NCI-H1048 (cell line): ENCODE results near the gene ENDOU.

ENCODE experiments used
- DNase-seq: peaks from one replicate; lab custom pipeline; 2025; lab: John Stamatoyannopoulos, UW

ENDOU gene, protein sequence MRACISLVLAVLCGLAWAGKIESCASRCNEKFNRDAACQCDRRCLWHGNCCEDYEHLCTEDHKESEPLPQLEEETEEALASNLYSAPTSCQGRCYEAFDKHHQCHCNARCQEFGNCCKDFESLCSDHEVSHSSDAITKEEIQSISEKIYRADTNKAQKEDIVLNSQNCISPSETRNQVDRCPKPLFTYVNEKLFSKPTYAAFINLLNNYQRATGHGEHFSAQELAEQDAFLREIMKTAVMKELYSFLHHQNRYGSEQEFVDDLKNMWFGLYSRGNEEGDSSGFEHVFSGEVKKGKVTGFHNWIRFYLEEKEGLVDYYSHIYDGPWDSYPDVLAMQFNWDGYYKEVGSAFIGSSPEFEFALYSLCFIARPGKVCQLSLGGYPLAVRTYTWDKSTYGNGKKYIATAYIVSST

DNA sequence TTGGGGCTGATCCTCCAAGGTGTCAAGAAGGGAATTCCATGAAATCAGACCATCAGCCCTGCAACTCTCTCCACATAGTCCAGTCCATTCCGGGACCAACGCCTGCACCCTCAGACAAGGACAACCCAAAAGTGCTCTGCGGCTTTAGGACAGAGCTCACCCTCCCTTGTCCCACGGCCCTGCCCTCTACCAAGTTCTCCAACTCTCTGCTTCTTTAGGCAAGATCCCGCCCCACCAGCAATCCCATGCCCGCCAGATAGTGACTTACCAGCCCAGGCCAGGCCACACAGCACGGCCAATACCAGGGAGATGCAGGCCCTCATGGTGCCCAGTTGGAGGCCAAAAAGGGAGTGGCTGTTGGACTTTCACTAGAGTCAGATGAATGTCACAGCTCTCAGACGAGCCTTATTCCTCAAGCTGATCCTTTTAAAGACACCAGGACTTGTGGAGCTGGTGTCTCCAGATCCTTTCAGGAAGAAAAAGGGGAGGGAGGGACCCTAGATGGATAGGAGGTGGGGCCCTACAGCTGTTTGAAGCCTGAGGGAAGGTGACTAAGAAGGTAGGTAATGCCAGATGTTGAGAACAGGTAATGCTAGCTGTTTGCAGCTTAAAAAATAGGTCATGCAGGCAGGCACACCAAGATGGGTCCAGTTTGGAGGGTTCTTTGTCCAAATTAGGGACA lies at the start of gene ENDOU:
Gene ENDOU, minus strand, starts transcription at position 400 of the 682 bp plus-strand sequence. Its CDS starts 77 bp downstream, at position 323.
- no peak for DNase-seq

DNA sequence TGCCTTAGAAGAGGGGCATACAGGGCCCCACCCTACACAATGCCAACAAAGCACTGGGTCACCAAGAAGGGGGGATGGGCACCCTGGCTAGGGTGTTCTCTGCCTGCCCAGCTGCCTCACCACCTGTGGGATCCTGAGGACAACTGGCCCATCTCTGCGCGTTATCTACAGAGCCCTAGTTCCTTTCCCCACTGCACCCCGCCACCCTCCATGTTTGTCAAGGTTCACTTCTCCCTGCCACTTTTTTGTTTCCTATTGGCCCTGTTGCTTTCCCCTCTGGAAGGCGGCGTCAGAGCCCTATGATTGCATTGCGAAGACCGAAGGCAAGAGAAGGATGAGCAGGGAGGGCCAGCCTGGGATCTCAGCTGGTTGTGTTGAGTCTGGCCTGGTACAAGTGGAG lies 49.4 kb upstream of the ENDOU start:
- DNase-seq, result no peak

DNA sequence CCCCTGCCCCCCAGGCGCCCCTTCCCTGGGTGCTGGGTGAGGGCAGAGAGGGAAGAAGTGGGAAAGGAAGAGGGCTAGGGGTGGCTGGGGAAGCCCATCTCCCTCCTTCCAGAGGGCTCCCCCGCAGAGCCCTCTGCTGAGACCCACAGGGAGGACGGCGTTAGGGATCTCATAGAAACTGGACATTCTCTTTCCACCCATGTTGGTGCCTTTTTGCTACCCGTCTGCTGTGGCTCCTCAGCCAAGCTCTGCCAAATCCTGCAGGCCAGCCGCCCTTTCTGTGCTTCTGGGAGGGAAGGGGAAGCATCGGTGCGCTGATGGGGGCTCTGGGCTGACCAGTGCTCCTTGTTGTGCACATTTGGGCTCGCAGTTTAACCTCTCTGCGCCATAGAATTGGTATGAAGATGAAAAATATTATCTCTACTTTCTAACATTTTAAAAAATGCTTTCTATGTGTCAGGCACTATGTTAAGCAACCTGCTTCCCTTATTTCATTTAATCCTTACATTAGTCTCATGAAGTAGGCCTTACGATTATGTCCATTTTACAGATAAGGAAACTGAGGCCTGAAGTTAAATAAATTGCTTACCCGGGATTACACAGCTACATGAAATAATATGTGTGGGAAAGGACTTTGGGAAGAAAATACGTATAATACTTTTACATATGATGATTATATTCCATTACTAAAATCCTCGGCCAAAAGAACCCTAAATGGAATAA lies 48.7 kb upstream of the ENDOU start:
- no peak for DNase-seq

DNA sequence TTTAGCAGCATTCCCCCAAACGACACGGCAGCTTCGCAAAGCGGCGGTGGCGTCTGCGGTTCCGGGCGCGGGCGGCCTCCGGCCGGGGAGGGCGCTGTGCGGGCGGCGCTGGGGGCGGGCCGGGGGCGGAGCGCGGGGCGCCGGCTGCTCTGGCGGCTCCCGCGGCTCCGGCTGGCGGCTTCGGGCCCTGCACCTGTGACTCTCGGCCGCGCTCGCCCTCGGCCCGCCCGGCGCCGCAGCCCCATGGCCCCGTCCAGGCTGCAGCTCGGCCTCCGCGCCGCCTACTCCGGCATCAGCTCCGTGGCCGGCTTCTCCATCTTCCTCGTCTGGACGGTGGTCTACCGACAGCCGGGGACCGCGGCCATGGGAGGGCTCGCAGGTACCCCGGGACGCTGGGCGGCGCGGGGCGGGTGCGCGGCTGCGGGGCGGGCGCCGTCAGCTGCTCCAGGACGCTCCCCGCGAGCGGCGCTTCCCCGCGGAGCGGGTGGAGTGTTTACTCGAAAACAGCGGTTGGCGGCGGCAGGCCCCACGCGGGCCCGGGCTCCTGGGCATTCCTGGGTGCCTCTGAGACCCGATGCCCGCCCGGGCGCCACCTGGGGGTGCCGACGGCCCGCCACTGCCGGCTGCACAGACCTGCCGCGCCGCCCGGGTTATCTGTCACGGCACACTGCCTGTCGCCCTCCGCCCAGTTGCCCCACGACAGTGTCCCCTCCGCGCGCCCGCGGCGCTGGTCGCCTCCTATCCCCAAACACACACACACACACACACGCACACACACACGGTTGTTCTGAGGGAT lies 48.0 kb upstream of the ENDOU start, which contains the start of gene SLC48A1:
Gene SLC48A1, plus strand, starts transcription at position 177 of the 796 bp plus-strand sequence. Its CDS starts 67 bp downstream, at position 244.
- no peak for DNase-seq

DNA sequence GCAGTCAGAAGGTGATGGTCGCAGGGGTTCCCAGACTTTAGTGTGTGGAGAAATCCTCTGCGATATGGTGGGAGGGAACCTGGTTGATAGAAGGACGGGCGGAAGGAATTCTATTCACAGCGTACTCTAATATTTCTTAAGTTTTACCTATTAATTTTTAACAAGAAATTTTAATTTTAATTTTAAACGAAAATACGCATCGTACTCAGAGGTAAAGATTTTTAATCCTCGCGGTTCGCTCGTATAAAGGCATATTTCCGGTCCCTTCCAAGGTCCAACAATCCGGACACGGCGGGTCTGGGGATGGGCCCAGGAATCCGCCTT lies 47.4 kb upstream of the ENDOU start:
- no peak for DNase-seq

DNA sequence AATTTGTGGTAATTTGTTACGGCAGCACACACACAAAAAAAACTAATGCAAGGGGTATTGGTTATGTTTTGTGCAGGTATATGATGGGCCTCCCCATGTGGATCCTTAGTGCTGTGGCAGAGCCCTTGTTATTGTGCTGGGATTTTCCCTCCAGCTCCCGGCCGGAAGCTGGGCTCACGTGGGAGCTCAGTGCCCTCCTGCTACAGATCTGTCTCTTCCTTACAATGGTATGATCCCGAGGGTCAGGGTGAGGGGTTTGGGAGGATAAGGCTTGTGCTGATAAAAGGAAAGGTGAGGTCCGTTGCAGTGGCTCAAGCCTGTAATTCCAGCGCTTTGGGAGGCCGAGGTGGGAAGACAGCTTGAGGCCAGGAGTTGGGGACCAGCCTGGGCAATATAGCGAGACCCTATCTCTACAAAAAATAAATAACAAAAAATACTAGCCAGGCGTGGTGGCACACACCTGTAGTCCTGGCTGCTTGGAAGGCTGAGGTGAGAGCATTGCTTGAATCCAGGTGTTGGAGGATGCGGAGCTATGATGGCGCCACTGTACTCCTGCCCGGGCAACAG lies 46.9 kb upstream of the ENDOU start:
- no peak for DNase-seq

DNA sequence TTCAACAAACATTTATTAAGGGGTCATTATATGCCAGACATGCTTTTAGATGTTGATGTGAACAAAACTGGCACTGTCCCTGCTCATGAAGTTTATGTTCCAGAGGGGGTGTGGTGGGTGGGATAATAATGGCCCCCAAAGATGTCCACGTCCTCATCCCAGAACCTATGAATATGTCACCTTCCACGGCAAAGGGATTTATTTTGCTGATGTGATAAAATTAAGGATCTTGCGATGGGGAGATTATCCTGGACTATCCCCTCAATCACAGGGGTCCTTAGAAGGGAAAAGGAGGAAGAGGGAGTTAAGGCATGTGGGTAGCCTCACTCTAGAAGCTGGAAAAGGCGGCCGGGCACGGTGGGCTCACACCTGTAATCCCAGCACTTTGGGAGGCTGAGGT lies 46.0 kb upstream of the ENDOU start:
- DNase-seq, result no peak

DNA sequence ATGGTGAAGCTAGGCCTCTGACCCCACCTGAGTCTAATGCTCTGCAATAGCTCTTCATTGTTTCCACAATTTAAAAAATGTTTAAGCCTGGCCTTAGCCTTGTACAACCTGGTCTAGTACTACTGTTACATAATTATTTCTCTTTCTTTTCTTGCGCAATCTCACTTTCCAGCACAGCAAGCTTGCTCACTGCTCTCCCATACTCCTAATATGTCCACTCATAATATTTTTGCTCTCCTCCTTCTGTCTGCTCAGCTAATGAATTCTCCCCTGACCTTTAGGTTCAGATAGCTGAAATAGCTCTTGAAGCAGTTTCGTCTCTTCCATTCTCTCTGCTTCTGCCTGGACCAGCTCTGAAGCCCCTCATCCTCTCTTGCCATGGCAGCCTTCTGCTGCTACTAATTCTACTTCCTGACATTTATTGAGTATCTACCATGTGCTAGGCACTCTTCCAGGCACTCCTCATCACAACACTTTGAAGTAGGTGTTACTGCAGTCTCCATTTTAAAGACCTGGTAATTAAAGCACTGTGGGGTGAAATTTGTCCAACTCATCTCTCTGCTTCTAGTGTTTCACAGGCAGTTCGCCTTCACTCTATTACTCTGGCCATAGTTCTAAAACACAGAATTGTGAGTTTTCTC lies 44.9 kb upstream of the ENDOU start:
- no peak for DNase-seq

DNA sequence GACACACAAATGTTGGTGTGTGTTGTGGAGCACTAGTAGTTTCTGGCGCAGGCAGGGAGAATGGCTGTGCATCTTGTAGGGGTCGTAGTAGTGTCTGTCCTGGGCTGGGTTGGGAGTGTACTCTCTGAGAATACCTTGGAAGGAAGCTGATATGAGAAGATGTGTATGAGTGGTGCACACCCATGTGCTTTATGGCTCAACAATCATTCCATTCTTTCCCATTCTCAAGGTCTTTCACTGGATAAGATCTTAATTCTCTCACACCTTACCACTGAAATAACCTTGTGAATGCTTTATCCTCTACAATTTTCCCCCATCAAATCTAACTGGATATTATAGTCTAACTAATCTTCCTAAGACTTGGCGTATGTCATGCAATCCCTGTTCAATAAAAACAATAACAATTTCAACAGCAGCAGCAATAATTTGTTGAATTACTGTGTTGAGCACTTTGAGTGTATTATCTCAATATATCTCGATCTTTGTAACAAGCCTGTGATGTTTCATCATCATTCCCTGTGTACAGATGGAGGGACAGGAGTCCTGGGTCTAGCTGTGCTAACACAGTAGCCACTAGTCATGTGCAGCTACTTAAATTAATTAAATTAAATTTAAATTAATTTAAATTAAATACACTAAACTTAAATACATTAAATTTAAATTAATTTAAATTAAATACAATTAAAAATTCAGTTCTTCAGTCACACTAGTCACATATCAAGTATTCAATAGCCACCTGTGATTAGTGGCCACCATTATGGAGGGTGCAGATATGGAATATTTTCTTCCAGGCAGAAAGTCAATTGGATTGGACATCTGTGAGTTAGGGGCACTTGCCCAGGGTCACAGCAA lies 44.2 kb upstream of the ENDOU start:
- no peak for DNase-seq

DNA sequence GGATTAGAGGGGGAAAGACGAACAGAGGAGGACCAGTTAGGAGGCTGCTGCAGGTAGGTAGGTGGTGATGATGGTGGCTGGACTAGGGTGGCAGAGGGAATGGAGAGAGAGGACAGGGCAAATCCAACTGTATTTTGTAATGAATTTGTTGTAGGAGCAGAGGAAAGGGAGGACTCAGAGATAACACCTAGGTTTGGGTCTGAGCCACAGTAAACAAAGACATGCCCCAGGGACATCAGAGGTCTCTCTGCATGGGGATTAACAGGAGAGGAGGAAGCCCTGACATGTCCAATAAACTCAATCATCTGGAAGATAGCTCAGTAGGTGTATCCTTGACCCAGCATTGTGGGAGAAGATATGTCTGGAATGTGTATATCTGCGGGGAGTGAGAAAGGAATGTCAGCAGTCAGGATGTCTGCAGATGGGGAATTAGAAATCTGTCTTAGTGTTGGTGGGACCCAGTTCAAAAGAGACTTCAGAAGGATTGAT lies 43.1 kb upstream of the ENDOU start:
- DNase-seq, result peak; percentile 63

DNA sequence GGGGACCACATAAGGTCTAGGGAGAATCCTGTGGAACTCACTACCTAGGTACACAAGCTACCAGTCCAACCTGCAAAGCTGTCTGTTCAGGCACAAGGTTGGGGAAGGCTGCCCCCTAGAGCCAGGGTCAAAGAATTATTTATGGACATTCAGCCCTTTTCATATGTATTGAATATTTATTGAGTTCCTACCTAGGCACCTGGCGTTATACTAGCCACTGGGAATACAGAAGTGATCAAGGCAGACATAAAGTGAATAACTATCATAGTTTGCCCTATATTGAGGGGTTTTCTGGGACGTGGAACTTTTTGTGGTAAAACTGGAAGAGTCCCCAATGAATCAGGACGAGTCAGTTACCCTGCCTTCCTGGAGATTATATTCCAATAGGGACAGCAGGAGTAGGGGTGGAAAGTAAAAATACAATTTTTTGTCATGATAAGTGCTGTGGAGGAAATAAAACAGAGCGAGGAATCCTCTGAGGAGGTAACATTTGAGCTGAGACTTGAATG lies 42.0 kb upstream of the ENDOU start:
- no peak for DNase-seq

DNA sequence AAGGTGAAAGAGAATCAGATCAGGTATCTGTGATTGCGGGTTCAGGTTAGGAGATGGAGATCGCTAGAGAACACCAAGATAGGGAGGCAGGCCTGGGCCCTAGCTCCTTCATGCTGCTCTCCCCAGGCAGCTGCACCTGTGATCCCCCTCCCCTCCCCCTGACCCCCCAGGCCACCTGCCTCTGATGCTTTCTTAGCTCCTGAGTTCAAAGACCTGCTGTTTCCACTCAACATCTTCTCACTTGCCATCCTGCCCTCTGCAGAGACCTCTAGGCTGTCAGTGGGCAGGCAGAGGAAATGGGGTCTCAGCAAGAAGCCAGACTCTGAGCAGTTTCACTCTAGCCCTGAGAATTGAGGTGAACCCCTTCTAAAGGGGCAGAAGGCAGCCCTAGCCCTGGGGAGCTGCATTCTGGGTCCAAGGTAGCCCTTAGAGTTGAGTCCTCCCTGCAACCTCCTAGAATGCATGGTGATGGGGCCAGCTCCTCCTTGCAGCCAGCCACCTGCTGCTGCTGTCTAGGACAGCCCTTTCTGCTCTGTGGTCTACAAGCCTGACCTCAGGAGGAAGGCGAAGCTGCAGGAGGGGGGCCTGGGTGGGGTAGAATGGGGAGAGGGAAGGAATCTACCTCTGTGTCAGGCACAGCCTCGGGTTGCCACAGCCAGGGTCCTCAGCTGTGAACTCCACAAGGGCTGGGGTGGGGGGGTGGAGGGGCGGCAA lies 41.4 kb upstream of the ENDOU start:
- DNase-seq, result no peak

DNA sequence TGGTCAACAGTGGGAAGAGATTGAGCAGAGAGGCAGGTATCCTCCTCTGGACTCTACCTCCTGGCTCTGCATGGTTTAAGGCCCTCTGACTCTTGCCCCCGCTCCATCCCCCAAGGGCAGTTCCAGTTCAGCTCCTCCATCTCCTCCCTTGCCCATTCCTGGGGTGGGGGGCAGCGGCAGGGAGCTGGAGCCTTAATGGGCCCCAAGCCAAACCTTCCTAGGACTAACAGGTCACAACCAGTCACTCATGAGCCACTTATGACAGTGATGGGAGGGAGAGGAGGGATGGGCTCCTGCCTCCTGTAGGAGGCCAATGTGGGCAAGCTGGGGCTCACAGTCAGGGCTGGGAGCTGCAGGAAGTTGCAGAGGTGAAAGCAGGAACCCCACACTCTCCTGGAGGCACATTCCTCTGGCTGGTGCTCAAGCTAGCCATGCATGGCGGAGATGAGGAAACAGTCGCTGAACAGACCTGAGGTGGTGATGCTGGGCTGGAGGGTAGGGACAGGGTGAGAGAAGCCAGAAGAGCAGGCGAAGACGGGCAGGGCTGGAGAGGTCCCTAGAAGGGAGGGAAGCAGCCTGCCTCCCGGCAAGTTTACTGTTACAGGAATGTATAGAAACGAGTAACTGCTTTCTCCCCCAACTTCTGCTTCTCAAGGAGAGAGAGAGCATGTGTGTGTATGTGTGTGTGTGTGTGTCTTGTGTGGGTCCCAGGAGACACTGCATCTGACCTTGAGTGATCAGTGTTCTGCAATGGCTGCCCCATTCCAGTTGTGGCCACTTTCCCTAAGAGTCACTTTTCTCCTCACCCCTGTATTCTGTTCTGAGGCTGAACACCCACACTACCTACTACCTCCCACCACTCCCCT lies 38.4 kb upstream of the ENDOU start:
- no peak for DNase-seq

DNA sequence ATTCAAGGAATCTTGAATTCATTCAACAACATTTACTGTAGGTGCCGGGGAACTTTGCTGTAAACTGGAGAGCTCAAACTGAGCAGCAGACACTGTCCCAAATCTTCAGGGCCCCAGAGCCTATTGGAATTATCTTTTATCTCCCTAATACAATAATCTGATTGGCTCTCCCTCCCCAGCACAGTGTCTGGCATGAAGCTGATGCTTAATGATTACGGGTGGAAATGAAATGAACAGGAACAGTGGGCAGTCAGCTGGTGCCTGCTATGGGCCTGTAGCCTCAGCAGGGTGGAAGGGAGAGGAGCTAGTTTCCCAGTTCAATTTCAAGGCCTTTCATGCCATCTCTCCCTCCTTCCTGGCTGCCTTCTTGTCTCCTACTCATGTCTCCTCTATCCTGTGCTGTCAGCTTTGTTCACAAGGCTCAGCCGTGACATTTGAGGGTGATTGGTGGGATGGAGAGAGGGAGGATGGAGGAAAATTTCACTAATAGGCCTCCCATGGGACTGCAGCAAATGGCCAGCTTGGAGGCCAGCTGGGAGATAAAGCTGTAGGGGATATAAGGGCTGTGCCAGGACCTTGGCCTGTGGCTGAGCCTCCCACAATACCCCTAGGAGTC lies 37.7 kb upstream of the ENDOU start:
- DNase-seq, result no peak

DNA sequence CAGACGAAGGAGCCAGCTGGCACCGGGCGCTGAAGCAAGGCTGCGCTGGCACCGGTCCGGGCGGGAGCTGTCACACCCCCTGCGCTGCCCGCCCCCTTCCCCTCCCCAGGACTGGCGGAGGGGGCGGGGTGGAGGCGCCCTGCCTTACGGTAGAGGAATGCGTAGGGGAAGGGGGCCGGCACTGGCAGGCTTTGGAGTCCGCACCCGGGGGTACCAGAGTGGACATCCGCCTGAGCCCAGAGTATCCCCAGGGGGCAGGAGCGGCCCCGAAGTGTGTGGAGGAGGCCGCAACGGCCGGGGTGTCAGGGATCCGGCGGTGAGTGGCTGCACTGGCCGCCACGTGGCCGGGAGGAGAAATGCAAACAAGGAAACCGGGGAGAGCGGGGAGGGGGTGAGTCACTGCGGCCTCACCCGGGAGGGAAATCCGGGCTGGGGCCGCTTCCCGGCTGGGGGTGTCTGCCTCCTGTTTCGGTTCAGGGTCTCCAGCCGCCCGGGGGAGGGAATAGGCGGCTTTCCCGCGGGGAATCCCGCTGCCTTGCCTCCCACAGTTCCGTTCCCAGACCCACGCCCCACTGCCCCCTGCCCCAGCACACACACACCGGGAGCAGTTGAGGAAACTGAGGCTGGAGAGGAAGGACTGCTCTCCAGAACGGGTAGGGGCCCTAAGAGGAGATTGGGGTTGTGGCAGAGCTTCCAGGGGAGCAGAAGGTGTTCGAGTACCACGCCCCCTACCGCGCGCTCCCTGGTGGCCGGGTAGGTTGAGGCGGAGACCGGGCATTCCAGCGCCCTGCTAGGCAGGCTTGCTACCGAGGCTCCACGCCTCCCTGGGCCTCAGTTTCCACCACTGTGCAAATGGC lies 33.8 kb upstream of the ENDOU start, which contains the start of gene RAPGEF3:
Gene RAPGEF3, minus strand, starts transcription at position 47 of the 857 bp plus-strand sequence. CDS start 324 bp downstream, outside the sequence.
- peak; percentile 22 for DNase-seq

DNA sequence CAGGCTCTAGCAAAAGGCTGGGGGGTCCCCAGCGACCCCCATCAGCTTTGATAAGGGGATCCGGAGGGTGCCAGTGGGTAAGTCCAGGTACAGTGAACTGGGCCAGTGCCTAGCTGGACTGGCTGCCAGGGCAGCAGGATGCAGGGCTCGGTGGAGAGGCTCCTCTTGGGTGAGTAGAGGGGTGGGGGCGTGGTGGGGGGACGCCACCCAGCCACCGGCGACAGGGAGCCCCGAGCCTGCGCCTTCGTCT lies 33.2 kb upstream of the ENDOU start:
- DNase-seq, result no peak
